ENCODE measurements around the gene KCNQ5.

KCNQ5 gene

DNA sequence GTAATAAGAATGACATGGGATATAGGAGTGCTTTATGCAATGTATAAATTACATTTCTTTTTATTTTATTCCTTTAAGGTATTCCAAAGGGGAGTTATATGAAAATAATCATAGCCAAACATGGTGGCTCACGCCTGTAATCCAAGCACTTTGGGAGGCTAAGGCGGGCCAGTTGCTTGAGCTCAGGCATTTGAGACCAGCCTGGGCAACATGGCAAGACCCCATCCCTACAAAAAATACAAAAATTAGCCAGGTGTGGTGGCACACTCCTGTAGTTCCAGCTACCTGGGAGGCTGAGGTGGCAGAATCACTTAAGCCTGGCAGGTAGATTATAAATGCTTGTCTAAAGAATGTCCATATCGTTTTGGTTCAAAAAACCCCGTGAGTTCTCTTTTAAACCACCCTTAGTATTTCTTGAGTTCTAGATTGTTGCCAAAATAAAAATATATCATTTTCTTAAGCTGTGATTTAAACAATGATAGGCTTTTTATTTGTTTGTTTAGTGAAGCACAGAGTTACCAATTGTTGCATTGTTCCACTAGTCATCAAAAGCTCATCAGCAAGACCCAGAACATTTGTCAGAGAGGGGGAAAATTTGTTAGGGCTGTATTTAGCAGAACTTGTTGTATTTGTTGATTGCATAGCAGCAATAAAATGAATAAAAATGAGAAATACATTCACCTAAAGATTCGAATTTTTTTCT is 457.2 kb downstream of the KCNQ5 start:
- Histone ChIP-seq H3K27ac (ENCODE audit: extremely low read depth, low read depth, low read length) (no peak overlapping the region), H3K9me3 (ENCODE audit: control insufficient read depth, insufficient read depth, low read depth, low read length) (no peaks in the 10 kb centered on the region), H3K4me1 (ENCODE audit: control insufficient read depth, insufficient read depth, low read length) (no peaks in the 10 kb centered on the region), H3K4me3 (ENCODE audit: low read depth, low read length) (no peak overlapping the region), H3K36me3 (ENCODE audit: control insufficient read depth in 2 of 2, insufficient read depth in 1 of 2, low read length in 2 of 2) (no peaks in the 10 kb centered on the region)
- CTCF ChIA-PET = interaction anchor here (1.0 to 1.4 kb wide), 2 partner anchors 14 to 51 kb away, joined by 3 read pairs; no protein-coding TSS in a partner anchor
- POLR2A ChIA-PET = no interaction called here
- TF ChIP-seq ZNF140 (tag by site-specific recombination; IDR thresholded peaks at IDR 0.05) = no peak
- no peak for TF ChIP-seq ZNF366 (tag by site-specific recombination; conservative IDR thresholded peaks at IDR 0.05)
- TF ChIP-seq ZNF549 (tag by site-specific recombination; IDR thresholded peaks at IDR 0.05) = no peak
- TF ChIP-seq ZNF624 (tag by site-specific recombination; IDR thresholded peaks at IDR 0.05) = no peak
- no peak for TF ChIP-seq MYNN (tag by site-specific recombination; IDR thresholded peaks at IDR 0.05; ENCODE audit: borderline replicate concordance)
- no peak for TF ChIP-seq ZNF626 (tag by site-specific recombination; IDR thresholded peaks at IDR 0.05)
- TF ChIP-seq ZNF555 (tag by site-specific recombination; conservative IDR thresholded peaks at IDR 0.05) = no peak
- TF ChIP-seq ZBTB1 (tag by site-specific recombination; IDR thresholded peaks at IDR 0.05) = no peak
- TF ChIP-seq GLIS1 (tag by site-specific recombination; IDR thresholded peaks at IDR 0.05) = no peak
- TF ChIP-seq BCL11B (tag by site-specific recombination; IDR thresholded peaks at IDR 0.05; ENCODE audit: low read depth) = no peak
- TF ChIP-seq ZNF121 (tag by site-specific recombination; IDR thresholded peaks at IDR 0.05) = no peak
- no peak for TF ChIP-seq ZNF792 (tag by site-specific recombination; IDR thresholded peaks at IDR 0.05)
- no peak for TF ChIP-seq ZNF629 (tag by site-specific recombination; IDR thresholded peaks at IDR 0.05)
- TF ChIP-seq ZNF747 (tag by site-specific recombination; IDR thresholded peaks at IDR 0.05) = no peak
- no peak for TF ChIP-seq ZNF146 (tag by site-specific recombination; IDR thresholded peaks at IDR 0.05)
- no peak for TF ChIP-seq HOXC10 (CRISPR knock-in tag; IDR thresholded peaks at IDR 0.05)
- TF ChIP-seq TRIM28 (IDR thresholded peaks at IDR 0.05; ENCODE audit: borderline replicate concordance, low read length) = no peak

DNA sequence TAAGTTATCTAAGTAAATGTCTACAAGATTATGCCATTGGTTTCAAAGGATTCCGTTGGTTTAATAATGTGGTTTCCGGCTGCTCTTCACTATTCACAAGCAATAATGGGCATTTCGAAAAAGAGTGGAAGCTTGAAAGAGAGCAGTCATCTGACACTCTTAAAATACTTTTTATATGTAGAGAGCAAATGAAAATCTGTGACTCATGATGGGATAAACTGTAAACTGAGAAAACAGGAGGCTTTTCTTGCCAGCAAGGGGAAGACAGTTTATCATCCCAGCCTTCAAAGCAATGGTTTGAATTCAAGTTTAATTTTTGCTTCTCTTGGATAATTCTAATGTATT is 457.7 kb downstream of the KCNQ5 start:
- CTCF ChIA-PET = interaction anchor here (1.0 to 1.4 kb wide), 2 partner anchors 14 to 51 kb away, joined by 3 read pairs; no protein-coding TSS in a partner anchor

DNA sequence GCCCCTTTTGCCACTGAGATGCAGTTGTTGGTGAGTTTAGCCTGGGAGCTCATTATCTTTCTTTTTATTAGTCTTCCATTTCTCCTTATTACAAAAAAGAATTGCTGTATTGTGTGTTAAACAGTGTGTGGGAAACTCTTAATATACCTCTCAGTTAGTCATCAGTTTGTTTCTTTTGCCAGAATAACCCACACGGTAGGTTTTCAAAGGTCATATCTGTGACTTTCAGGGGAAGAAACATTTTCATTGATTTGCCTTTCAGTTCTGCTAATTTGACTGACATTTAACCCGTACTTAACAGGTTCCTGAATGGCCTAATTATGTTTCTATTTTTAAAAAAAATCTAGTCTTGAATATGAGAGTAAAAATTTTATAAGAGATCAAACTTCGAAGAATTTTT is 458.1 kb downstream of the KCNQ5 start:
- Histone ChIP-seq H3K36me3 (ENCODE audit: control insufficient read depth in 2 of 2, insufficient read depth in 1 of 2, low read length in 2 of 2) (no peaks in the 10 kb centered on the region), H3K9me3 (ENCODE audit: control insufficient read depth, insufficient read depth, low read depth, low read length) (no peaks in the 10 kb centered on the region), H3K4me3 (ENCODE audit: low read depth, low read length) (no peak overlapping the region), H3K27ac (ENCODE audit: extremely low read depth, low read depth, low read length) (no peak overlapping the region), H3K4me1 (ENCODE audit: control insufficient read depth, insufficient read depth, low read length) (no peaks in the 10 kb centered on the region)
- ChIA-PET CTCF (interaction anchor here (1.0 to 1.4 kb wide), 2 partner anchors 15 to 50 kb away, joined by 3 read pairs; no protein-coding TSS in a partner anchor), POLR2A (no interaction called here)
- TF ChIP-seq, protein P1, sequence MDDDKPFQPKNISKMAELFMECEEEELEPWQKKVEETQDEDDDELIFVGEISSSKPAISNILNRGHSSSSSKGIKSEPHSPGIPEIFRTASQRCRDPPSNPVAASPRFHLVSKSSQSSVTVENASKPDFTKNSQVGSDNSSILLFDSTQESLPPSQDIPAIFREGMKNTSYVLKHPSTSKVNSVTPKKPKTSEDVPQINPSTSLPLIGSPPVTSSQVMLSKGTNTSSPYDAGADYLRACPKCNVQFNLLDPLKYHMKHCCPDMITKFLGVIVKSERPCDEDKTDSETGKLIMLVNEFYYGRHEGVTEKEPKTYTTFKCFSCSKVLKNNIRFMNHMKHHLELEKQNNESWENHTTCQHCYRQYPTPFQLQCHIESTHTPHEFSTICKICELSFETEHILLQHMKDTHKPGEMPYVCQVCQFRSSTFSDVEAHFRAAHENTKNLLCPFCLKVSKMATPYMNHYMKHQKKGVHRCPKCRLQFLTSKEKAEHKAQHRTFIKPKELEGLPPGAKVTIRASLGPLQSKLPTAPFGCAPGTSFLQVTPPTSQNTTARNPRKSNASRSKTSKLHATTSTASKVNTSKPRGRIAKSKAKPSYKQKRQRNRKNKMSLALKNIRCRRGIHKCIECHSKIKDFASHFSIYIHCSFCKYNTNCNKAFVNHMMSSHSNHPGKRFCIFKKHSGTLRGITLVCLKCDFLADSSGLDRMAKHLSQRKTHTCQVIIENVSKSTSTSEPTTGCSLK (tag by site-specific recombination; IDR thresholded peaks at IDR 0.05) = no peak
- TF ChIP-seq, protein P2, sequence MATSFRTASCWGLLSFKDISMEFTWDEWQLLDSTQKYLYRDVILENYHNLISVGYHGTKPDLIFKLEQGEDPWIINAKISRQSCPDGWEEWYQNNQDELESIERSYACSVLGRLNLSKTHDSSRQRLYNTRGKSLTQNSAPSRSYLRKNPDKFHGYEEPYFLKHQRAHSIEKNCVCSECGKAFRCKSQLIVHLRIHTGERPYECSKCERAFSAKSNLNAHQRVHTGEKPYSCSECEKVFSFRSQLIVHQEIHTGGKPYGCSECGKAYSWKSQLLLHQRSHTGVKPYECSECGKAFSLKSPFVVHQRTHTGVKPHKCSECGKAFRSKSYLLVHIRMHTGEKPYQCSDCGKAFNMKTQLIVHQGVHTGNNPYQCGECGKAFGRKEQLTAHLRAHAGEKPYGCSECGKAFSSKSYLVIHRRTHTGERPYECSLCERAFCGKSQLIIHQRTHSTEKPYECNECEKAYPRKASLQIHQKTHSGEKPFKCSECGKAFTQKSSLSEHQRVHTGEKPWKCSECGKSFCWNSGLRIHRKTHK (tag by site-specific recombination; IDR thresholded peaks at IDR 0.05) = no peak
- TF ChIP-seq ZNF843 (tag by site-specific recombination; IDR thresholded peaks at IDR 0.05) (no peak), IKZF3 (tag by site-specific recombination; IDR thresholded peaks at IDR 0.05) (no peak), ZNF670 (tag by site-specific recombination; IDR thresholded peaks at IDR 0.05; ENCODE audit: low read depth) (no peak), SCRT2 (tag by site-specific recombination; IDR thresholded peaks at IDR 0.05) (no peak), ZNF664 (tag by site-specific recombination; IDR thresholded peaks at IDR 0.05) (no peak)
- TF ChIP-seq, protein P3, sequence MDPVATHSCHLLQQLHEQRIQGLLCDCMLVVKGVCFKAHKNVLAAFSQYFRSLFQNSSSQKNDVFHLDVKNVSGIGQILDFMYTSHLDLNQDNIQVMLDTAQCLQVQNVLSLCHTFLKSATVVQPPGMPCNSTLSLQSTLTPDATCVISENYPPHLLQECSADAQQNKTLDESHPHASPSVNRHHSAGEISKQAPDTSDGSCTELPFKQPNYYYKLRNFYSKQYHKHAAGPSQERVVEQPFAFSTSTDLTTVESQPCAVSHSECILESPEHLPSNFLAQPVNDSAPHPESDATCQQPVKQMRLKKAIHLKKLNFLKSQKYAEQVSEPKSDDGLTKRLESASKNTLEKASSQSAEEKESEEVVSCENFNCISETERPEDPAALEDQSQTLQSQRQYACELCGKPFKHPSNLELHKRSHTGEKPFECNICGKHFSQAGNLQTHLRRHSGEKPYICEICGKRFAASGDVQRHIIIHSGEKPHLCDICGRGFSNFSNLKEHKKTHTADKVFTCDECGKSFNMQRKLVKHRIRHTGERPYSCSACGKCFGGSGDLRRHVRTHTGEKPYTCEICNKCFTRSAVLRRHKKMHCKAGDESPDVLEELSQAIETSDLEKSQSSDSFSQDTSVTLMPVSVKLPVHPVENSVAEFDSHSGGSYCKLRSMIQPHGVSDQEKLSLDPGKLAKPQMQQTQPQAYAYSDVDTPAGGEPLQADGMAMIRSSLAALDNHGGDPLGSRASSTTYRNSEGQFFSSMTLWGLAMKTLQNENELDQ (tag by site-specific recombination; IDR thresholded peaks at IDR 0.05; ENCODE audit: low read depth) = no peak

More for the DNA sequence above, 457.7 kb downstream of the KCNQ5 start:
- Histone ChIP-seq H3K4me3 (ENCODE audit: low read depth, low read length) (no peak overlapping the region), H3K9me3 (ENCODE audit: control insufficient read depth, insufficient read depth, low read depth, low read length) (no peaks in the 10 kb centered on the region), H3K4me1 (ENCODE audit: control insufficient read depth, insufficient read depth, low read length) (no peaks in the 10 kb centered on the region), H3K27ac (ENCODE audit: extremely low read depth, low read depth, low read length) (no peak overlapping the region), H3K36me3 (ENCODE audit: control insufficient read depth in 2 of 2, insufficient read depth in 1 of 2, low read length in 2 of 2) (no peaks in the 10 kb centered on the region)
- POLR2A ChIA-PET = no interaction called here
- TF ChIP-seq ZBTB7A (tag by site-specific recombination; IDR thresholded peaks at IDR 0.05; ENCODE audit: low read depth) = no peak
- TF ChIP-seq, protein P4, sequence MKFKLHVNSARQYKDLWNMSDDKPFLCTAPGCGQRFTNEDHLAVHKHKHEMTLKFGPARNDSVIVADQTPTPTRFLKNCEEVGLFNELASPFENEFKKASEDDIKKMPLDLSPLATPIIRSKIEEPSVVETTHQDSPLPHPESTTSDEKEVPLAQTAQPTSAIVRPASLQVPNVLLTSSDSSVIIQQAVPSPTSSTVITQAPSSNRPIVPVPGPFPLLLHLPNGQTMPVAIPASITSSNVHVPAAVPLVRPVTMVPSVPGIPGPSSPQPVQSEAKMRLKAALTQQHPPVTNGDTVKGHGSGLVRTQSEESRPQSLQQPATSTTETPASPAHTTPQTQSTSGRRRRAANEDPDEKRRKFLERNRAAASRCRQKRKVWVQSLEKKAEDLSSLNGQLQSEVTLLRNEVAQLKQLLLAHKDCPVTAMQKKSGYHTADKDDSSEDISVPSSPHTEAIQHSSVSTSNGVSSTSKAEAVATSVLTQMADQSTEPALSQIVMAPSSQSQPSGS (tag by site-specific recombination; IDR thresholded peaks at IDR 0.05; ENCODE audit: low read depth) = no peak

Data from HEK293 (cell line).